HG03432 (cell line): ENCODE data around the gene ARMC2.
"Not testable (repeated sequence)": the region's sequence is repeated elsewhere in the genome, so short reads cannot be mapped to it uniquely, and the experiment has no call there.

ENCODE experiments used
- ATAC-seq: cut with Tn5 transposase; IDR thresholded peaks from one replicate; pipeline ENCODE4 v1.9.1; 2021; ENCODE audit warnings: mild to moderate bottlenecking, moderate library complexity; ENCODE audit not compliant: unreplicated experiment

ARMC2 gene

GRCh38 chr6:108831104-108831503, 17.1 kb upstream of the ARMC2 start:
- no peak for ATAC-seq

- ATAC-seq, result no peak
These were observed 15.5 kb upstream of the ARMC2 start for GRCh38 chr6:108832738-108833137.

GRCh38 chr6:108835218-108835850, 12.9 kb upstream of the ARMC2 start:
- peak; percentile 72 for ATAC-seq

- no peak for ATAC-seq
These were observed 12.2 kb upstream of the ARMC2 start for GRCh38 chr6:108836061-108836460.

GRCh38 chr6:108837236-108837971, 10.8 kb upstream of the ARMC2 start:
- ATAC-seq, result no peak

GRCh38 chr6:108838101-108838717, 10.0 kb upstream of the ARMC2 start:
- ATAC-seq, result no peak

GRCh38 chr6:108839083-108839642, 9.1 kb upstream of the ARMC2 start:
- no peak for ATAC-seq

GRCh38 chr6:108840919-108841318, 7.3 kb upstream of the ARMC2 start:
- no peak for ATAC-seq

GRCh38 chr6:108841377-108841855, 6.8 kb upstream of the ARMC2 start:
- ATAC-seq, result no peak

- no peak for ATAC-seq
These were observed 4.1 kb upstream of the ARMC2 start for GRCh38 chr6:108844135-108844534.

- no peak for ATAC-seq
These were observed 3.1 kb upstream of the ARMC2 start for GRCh38 chr6:108845145-108845544.

GRCh38 chr6:108846101-108846500, 2.1 kb upstream of the ARMC2 start:
- ATAC-seq, result no peak

GRCh38 chr6:108846628-108847027, 1.6 kb upstream of the ARMC2 start:
- ATAC-seq, result no peak

- ATAC-seq, result no peak
These were observed 495 bp upstream of the ARMC2 start for GRCh38 chr6:108847738-108848115.

GRCh38 chr6:108850669-108851465, 2.6 kb downstream of the ARMC2 start:
- no peak for ATAC-seq

- no peak for ATAC-seq
These were observed 3.5 kb downstream of the ARMC2 start for GRCh38 chr6:108851756-108852155.

- no peak for ATAC-seq
These were observed 4.9 kb downstream of the ARMC2 start for GRCh38 chr6:108853077-108853476.

GRCh38 chr6:108862479-108863191, 14.4 kb downstream of the ARMC2 start:
- no peak for ATAC-seq

GRCh38 chr6:108865751-108866286, 17.6 kb downstream of the ARMC2 start:
- ATAC-seq, result not testable (repeated sequence)

GRCh38 chr6:108866798-108867197, 18.6 kb downstream of the ARMC2 start:
- ATAC-seq, result no peak
